Left ventricle myocardium inferior (tissue), 1 donor: ENCODE measurements around the gene IGSF1. TPM values are rescaled to one million over a fixed set of nuclear protein-coding genes. Genes with fewer than 3 reads are reported as not detected.

Source experiments
- DNase-seq: peaks from one replicate; pipeline ENCODE4 v3.0.0-alpha.2; 2020
- H3K27ac ChIP-seq: fragments of 200-600 bp; replicated peaks from 2 replicates; pipeline ENCODE4 v1.8.0; 2021
- H3K27me3 ChIP-seq: fragments of 200-600 bp; 2 replicates; pipeline ENCODE4 v1.8.0; 2021; ENCODE audit warnings: low read depth
- H3K36me3 ChIP-seq: fragments of 200-600 bp; 2 replicates; pipeline ENCODE4 v1.8.0; 2021
- H3K4me1 ChIP-seq: fragments of 200-600 bp; 2 replicates; pipeline ENCODE4 v1.8.0; 2021
- H3K4me3 ChIP-seq: fragments of 200-600 bp; 2 replicates; pipeline ENCODE4 v1.8.0; 2021; ENCODE audit warnings: mild to moderate bottlenecking, moderate library complexity
- H3K9me3 ChIP-seq: fragments of 200-600 bp; replicated peaks from 2 replicates; pipeline ENCODE4 v1.8.0; 2021
- intact Hi-C: fragments of 100-400 bp; cut with micrococcal nuclease; formaldehyde crosslinking; loops from one replicate; pipeline ENCODE4 v1.11.0; 2022
- total RNA-seq: library from RNA; stranded (reverse); fragmentation: NEBNext Ultra II Directional; extraction: Animal tissue kit (Norgen Biotek cat#: 25700); gene quantifications from one replicate; pipeline ENCODE4 v1.2.1, GENCODE V29; 2021
- TF ChIP-seq, protein P1 (sequence below): fragments of 200-600 bp; IDR thresholded peaks from 2 replicates; pipeline ENCODE4 v1.8.0; 2021; ENCODE audit warnings: antibody characterized with exemption, mild to moderate bottlenecking, borderline replicate concordance
- donor health status: DM: no; HTN: yes; CAD: no; lungs with severe emphysema.

Gene IGSF1
- total RNA-seq, 1 donor from 2014 or later: 2.4 TPM

- no peak overlapping the region for H3K4me3 ChIP-seq
- H3K27me3 ChIP-seq: no peaks in the 10 kb centered on the region
- H3K9me3 ChIP-seq: no peaks in the 10 kb centered on the region
- H3K4me1 ChIP-seq: no peaks in the 10 kb centered on the region
- H3K27ac ChIP-seq: no peak overlapping the region
- TF ChIP-seq, protein P1, sequence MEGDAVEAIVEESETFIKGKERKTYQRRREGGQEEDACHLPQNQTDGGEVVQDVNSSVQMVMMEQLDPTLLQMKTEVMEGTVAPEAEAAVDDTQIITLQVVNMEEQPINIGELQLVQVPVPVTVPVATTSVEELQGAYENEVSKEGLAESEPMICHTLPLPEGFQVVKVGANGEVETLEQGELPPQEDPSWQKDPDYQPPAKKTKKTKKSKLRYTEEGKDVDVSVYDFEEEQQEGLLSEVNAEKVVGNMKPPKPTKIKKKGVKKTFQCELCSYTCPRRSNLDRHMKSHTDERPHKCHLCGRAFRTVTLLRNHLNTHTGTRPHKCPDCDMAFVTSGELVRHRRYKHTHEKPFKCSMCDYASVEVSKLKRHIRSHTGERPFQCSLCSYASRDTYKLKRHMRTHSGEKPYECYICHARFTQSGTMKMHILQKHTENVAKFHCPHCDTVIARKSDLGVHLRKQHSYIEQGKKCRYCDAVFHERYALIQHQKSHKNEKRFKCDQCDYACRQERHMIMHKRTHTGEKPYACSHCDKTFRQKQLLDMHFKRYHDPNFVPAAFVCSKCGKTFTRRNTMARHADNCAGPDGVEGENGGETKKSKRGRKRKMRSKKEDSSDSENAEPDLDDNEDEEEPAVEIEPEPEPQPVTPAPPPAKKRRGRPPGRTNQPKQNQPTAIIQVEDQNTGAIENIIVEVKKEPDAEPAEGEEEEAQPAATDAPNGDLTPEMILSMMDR: no peak
- no peak for DNase-seq
- no peaks in the 10 kb centered on the region for H3K36me3 ChIP-seq
- intact Hi-C loops: no loop called here
Observed at GRCh38 chrX:131317326-131317725, 28.2 kb upstream of the IGSF1 start.

GRCh38 chrX:131316260-131316659, 27.2 kb upstream of the IGSF1 start:
- Histone ChIP-seq H3K9me3 (no peaks in the 10 kb centered on the region), H3K4me1 (no peaks in the 10 kb centered on the region), H3K36me3 (no peaks in the 10 kb centered on the region), H3K27me3 (no peaks in the 10 kb centered on the region), H3K4me3 (no peak overlapping the region), H3K27ac (no peak overlapping the region)
- TF ChIP-seq, protein P1: no peak
- no peak for DNase-seq
- intact Hi-C loops: no loop called here

- Histone ChIP-seq H3K4me3 (no peak overlapping the region), H3K4me1 (no peaks in the 10 kb centered on the region), H3K9me3 (no peaks in the 10 kb centered on the region), H3K27me3 (no peaks in the 10 kb centered on the region), H3K27ac (no peak overlapping the region), H3K36me3 (no peaks in the 10 kb centered on the region)
- no peak for DNase-seq
- TF ChIP-seq, protein P1: no peak
- intact Hi-C loops: no loop called here
Observed at GRCh38 chrX:131308980-131309379, 19.9 kb upstream of the IGSF1 start.

DNA sequence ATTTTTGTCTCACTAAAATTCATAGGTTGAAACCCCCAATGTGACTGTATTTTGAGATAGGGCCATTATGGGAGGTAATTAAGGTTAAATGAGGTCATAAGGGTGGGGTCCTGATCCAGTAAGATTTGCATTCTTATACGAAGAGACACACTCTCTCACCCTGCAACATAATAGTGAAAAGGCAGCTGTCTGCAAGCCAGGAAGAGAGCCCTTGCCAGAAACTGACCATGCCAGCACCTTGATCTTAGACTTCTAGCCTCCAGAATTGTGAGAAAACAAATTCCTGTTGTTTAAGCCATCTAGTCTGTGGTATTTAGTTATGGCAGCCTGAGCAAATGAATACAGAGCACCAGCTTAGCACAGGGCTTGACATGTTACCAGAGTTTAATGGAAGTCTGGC, 17.5 kb upstream of the IGSF1 start:
- no peak overlapping the region for H3K4me3 ChIP-seq
- no peaks in the 10 kb centered on the region for H3K9me3 ChIP-seq
- H3K27ac ChIP-seq: no peak overlapping the region
- TF ChIP-seq, protein P1: no peak
- DNase-seq: no peak
- no peaks in the 10 kb centered on the region for H3K4me1 ChIP-seq
- no peaks in the 10 kb centered on the region for H3K36me3 ChIP-seq
- H3K27me3 ChIP-seq: no peaks in the 10 kb centered on the region
- intact Hi-C loops: no loop called here

GRCh38 chrX:131305926-131306325, 16.8 kb upstream of the IGSF1 start:
- TF ChIP-seq, protein P1: no peak
- Histone ChIP-seq H3K9me3 (no peaks in the 10 kb centered on the region), H3K4me1 (no peaks in the 10 kb centered on the region), H3K4me3 (no peak overlapping the region), H3K27me3 (no peaks in the 10 kb centered on the region), H3K27ac (no peak overlapping the region), H3K36me3 (no peaks in the 10 kb centered on the region)
- intact Hi-C loops: no loop called here
- no peak for DNase-seq

DNA sequence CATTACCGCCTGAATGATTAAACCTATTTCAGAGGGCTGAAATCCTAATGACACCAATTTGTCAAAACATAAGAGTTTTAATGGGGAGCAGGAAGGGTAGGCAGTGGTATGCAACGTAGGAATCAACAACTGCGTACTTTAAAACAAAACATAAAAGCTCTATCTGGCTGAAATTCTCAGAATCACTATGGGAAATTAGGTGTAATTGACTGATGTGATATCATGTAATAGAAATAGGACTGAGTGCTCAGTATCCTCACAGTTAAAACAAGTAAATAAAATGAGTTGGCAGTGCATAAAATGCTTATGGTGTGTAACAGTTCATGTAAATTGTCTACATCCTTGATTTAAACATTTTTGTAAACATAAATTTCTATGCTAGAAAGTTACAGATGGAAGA, 13.6 kb upstream of the IGSF1 start:
- no peaks in the 10 kb centered on the region for H3K9me3 ChIP-seq
- intact Hi-C loops: no loop called here
- no peaks in the 10 kb centered on the region for H3K36me3 ChIP-seq
- no peak overlapping the region for H3K27ac ChIP-seq
- H3K27me3 ChIP-seq: no peaks in the 10 kb centered on the region
- TF ChIP-seq, protein P1: no peak
- H3K4me1 ChIP-seq: no peaks in the 10 kb centered on the region
- H3K4me3 ChIP-seq: no peak overlapping the region
- no peak for DNase-seq
